Osteocyte (in vitro differentiated cells): Measurements from ENCODE around the gene CLASP1. TPM values are rescaled to one million over a fixed set of nuclear protein-coding genes. Genes with fewer than 3 reads are reported as not detected.

Source experiments
- DNase-seq: peaks from one replicate; pipeline ENCODE4 v3.0.0; 2021; ENCODE audit warnings: mixed read lengths; ENCODE audit not compliant: unreplicated experiment; ENCODE audit errors: extremely low spot score
- H3K27ac Mint-ChIP-seq: one replicate; pipeline ENCODE4 v1.8.0; 2021; ENCODE audit warnings: mild to moderate bottlenecking, mixed read lengths; ENCODE audit not compliant: unreplicated experiment
- H3K27me3 Mint-ChIP-seq: one replicate; pipeline ENCODE4 v1.8.0; 2021; ENCODE audit warnings: mixed read lengths; ENCODE audit not compliant: unreplicated experiment
- H3K36me3 Mint-ChIP-seq: one replicate; pipeline ENCODE4 v1.8.0; 2021; ENCODE audit warnings: mixed read lengths; ENCODE audit not compliant: unreplicated experiment
- H3K4me1 Mint-ChIP-seq: one replicate; pipeline ENCODE4 v1.8.0; 2021; ENCODE audit warnings: mixed read lengths; ENCODE audit not compliant: unreplicated experiment
- H3K4me3 Mint-ChIP-seq: one replicate; pipeline ENCODE4 v1.8.0; 2021; ENCODE audit warnings: mild to moderate bottlenecking, moderate library complexity, mixed read lengths; ENCODE audit not compliant: unreplicated experiment
- H3K9me3 Mint-ChIP-seq: one replicate; pipeline ENCODE4 v1.8.0; 2021; ENCODE audit warnings: mixed read lengths; ENCODE audit not compliant: unreplicated experiment
- total RNA-seq: library from RNA; stranded (reverse); gene quantifications from 2 replicates; pipeline ENCODE4 v1.2.1, GENCODE V29; 2021
- TF ChIP-seq, protein P1 (sequence below): fragments of 200-600 bp; sonication (generic); IDR thresholded peaks from 2 replicates; pipeline ENCODE4 v1.5.0; 2021; ENCODE audit warnings: antibody characterized with exemption, mild to moderate bottlenecking, moderate library complexity

The CLASP1 gene
- total RNA-seq, 1 donor from 2014 or later: 59.9 TPM

DNA sequence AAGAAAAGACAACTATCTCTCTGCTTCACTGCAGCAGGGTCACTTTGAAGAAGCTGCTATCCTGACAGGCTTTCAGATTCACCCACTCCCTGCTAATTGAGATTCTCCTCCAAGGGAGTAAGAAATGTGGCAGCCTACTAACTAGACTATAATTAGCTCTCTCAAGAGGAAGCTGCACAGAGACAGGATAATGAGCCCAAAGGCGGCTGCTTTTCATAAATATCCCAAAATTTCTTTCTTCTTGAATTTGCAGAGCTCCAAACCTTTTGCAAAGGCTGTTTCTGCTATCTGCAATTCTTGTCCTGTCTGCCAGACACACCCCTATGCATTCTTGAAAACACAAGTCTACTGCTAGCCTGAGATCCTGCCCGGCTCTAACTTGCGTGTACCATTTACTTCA, 172.6 kb downstream of the CLASP1 start:
- H3K27ac Mint-ChIP-seq: no peak overlapping the region
- H3K4me3 Mint-ChIP-seq: no peak overlapping the region

GRCh38 chr2:121475811-121476571, 173.3 kb downstream of the CLASP1 start:
- Mint-ChIP-seq H3K4me3 (no peak overlapping the region), H3K4me1 (peaks cover 54% of the 10 kb centered on the region), H3K27ac (no peak overlapping the region), H3K9me3 (no peaks in the 10 kb centered on the region), H3K36me3 (peaks cover 3% of the 10 kb centered on the region), H3K27me3 (no peaks in the 10 kb centered on the region)
- TF ChIP-seq, protein P1, sequence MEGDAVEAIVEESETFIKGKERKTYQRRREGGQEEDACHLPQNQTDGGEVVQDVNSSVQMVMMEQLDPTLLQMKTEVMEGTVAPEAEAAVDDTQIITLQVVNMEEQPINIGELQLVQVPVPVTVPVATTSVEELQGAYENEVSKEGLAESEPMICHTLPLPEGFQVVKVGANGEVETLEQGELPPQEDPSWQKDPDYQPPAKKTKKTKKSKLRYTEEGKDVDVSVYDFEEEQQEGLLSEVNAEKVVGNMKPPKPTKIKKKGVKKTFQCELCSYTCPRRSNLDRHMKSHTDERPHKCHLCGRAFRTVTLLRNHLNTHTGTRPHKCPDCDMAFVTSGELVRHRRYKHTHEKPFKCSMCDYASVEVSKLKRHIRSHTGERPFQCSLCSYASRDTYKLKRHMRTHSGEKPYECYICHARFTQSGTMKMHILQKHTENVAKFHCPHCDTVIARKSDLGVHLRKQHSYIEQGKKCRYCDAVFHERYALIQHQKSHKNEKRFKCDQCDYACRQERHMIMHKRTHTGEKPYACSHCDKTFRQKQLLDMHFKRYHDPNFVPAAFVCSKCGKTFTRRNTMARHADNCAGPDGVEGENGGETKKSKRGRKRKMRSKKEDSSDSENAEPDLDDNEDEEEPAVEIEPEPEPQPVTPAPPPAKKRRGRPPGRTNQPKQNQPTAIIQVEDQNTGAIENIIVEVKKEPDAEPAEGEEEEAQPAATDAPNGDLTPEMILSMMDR: no peak
- no peak for DNase-seq

More for the DNA sequence above, 172.6 kb downstream of the CLASP1 start:
- H3K4me1 Mint-ChIP-seq: peaks cover 49% of the 10 kb centered on the region
- peaks cover 2% of the 10 kb centered on the region for H3K36me3 Mint-ChIP-seq
- H3K27me3 Mint-ChIP-seq: no peaks in the 10 kb centered on the region
- H3K9me3 Mint-ChIP-seq: no peaks in the 10 kb centered on the region
- DNase-seq: no peak
- TF ChIP-seq, protein P1: no peak

DNA sequence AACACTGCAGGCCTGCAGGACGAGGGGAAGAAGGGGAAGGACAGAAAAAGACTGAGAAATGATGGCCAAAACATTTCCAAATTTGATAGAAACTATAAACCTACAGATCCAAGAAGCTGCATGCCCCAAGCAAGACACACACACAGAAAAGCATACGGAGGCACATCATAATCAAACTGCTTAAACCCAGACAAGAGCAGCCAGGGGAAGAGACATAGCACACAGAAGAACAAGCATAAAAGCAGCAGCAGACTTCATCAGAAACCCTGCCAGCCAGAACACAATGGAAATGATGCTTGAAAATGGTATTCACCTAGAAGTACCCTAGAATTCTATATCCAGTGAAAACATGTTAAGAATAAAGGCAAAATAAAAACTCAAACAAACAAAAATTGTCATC, 175.8 kb downstream of the CLASP1 start:
- Mint-ChIP-seq H3K4me3 (no peak overlapping the region), H3K27me3 (no peaks in the 10 kb centered on the region), H3K4me1 (peaks cover 39% of the 10 kb centered on the region), H3K27ac (peak overlapping the region; percentile 73), H3K9me3 (no peaks in the 10 kb centered on the region), H3K36me3 (peaks cover 20% of the 10 kb centered on the region)
- DNase-seq: no peak
- TF ChIP-seq, protein P1: no peak

DNA sequence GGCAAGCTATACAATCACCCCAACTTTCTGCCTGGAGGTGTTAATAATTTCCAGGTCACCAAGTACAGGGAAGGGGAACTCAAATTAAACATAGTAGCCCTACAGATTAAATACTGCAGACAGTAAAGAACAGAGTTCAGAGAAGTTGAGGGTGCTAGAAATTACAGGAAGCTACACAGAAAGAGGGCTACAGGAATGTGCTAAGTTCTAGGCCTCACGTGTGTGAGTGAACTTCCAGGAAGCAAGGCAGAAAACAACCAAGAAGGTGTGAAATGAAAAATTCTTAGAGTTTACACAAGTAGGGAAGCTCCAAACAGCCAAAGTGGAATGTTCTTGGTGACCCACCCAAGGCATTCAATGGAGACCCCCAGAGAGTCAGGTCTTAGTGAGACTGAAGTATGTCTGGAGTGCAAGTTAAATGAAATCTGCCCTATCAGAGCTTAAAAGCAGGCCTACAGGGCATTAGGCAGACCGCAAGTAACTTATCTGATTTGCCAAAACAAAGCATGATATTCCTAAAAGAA, 176.7 kb downstream of the CLASP1 start:
- Mint-ChIP-seq H3K36me3 (peaks cover 30% of the 10 kb centered on the region), H3K27ac (peak overlapping the region; percentile 72), H3K9me3 (no peaks in the 10 kb centered on the region), H3K4me3 (no peak overlapping the region), H3K27me3 (no peaks in the 10 kb centered on the region), H3K4me1 (peaks cover 38% of the 10 kb centered on the region)
- no peak for DNase-seq
- TF ChIP-seq, protein P1: no peak
